Liver (tissue), 9 donors: ENCODE results near the gene SLC35F4. TPM values are rescaled to one million over a fixed set of nuclear protein-coding genes. Genes with fewer than 3 reads are reported as not detected.

Source experiments
- DNase-seq: peaks from one replicate; pipeline ENCODE4 v3.0.0-alpha.2; 2017; ENCODE audit warnings: low spot score
- H3K27ac ChIP-seq, 2 donors: one replicate each; pipeline ENCODE4 v1.7.0; 2013; ENCODE audit warnings: inconsistent platforms in 2 of 2, low read length in 2 of 2, control low read depth in 1 of 2, low read depth in 1 of 2, mild to moderate bottlenecking in 1 of 2
- H3K27me3 ChIP-seq, 4 donors: one replicate each; pipeline versions ENCODE4 v1.6.1 to v1.7.0; 2013; ENCODE audit warnings: low read length in 3 of 4, inconsistent platforms in 1 of 4, mild to moderate bottlenecking in 1 of 4, moderate library complexity in 1 of 4; ENCODE audit not compliant: control insufficient read depth in 4 of 4, insufficient read depth in 4 of 4
- H3K36me3 ChIP-seq, 4 donors: one replicate each; pipeline versions ENCODE4 v1.6.1 to v1.7.0; 2013; ENCODE audit warnings: low read length in 3 of 4, mild to moderate bottlenecking in 3 of 4, low read depth in 1 of 4, moderate library complexity in 1 of 4; ENCODE audit not compliant: control insufficient read depth in 4 of 4, insufficient read depth in 3 of 4
- H3K4me1 ChIP-seq, 4 donors: one replicate each; pipeline versions ENCODE4 v1.6.1 to v1.7.0; 2013; ENCODE audit warnings: low read length in 3 of 4, mild to moderate bottlenecking in 3 of 4, moderate library complexity in 1 of 4; ENCODE audit not compliant: control insufficient read depth in 4 of 4, insufficient read depth in 4 of 4
- H3K4me3 ChIP-seq, 3 donors: one replicate each; pipeline versions ENCODE4 v1.6.1 to v1.7.0; 2013; ENCODE audit warnings: low read length in 3 of 3, control low read depth in 1 of 3, low read depth in 1 of 3, mild to moderate bottlenecking in 1 of 3
- H3K9ac ChIP-seq, 2 donors: one replicate each; pipeline ENCODE4 v1.7.0; 2013; ENCODE audit warnings: low read length in 2 of 2, mild to moderate bottlenecking in 2 of 2, moderate library complexity in 2 of 2, control low read depth in 1 of 2, low read depth in 1 of 2
- H3K9me3 ChIP-seq, 4 donors: one replicate each; pipeline versions ENCODE4 v1.6.1 to v1.7.0; 2013; ENCODE audit warnings: low read length in 3 of 4; ENCODE audit not compliant: control insufficient read depth in 4 of 4
- EGR1 ChIP-seq, 2 donors: IDR thresholded peaks; 2 replicates each; pipeline ENCODE4 v1.6.1; 2016 to 2018; ENCODE audit warnings: antibody characterized with exemption in 2 of 2, low read depth in 2 of 2
- FOXA1 ChIP-seq: IDR thresholded peaks from 2 replicates; pipeline ENCODE4 v1.6.1; 2016; ENCODE audit warnings: antibody characterized with exemption
- FOXA2 ChIP-seq: IDR thresholded peaks from 2 replicates; pipeline ENCODE4 v1.6.1; 2016; ENCODE audit warnings: antibody characterized with exemption
- GABPA ChIP-seq, 2 donors: IDR thresholded peaks in 1 of 2; conservative IDR thresholded peaks in 1 of 2; 2 replicates each; pipeline ENCODE4 v1.6.1; 2016; ENCODE audit warnings: antibody characterized with exemption in 2 of 2, mild to moderate bottlenecking in 1 of 2, moderate library complexity in 1 of 2
- HNF4A ChIP-seq, 2 donors: conservative IDR thresholded peaks; 2 replicates each; pipeline ENCODE4 v1.6.1; 2016; ENCODE audit warnings: antibody characterized with exemption in 2 of 2, mild to moderate bottlenecking in 2 of 2
- HNF4G ChIP-seq: IDR thresholded peaks from 2 replicates; pipeline ENCODE4 v1.6.1; 2016; ENCODE audit warnings: antibody characterized with exemption
- NR2F2 ChIP-seq: IDR thresholded peaks from 2 replicates; pipeline ENCODE4 v1.6.1; 2016; ENCODE audit warnings: antibody characterized with exemption
- RAD21 ChIP-seq, 2 donors: IDR thresholded peaks; 2 replicates each; pipeline ENCODE4 v1.6.1; 2016; ENCODE audit warnings: antibody characterized with exemption in 2 of 2, mild to moderate bottlenecking in 2 of 2
- RXRA ChIP-seq, 2 donors: IDR thresholded peaks; 2 replicates each; pipeline ENCODE4 v1.6.1; 2017 to 2018; ENCODE audit warnings: antibody characterized with exemption in 2 of 2, mild to moderate bottlenecking in 1 of 2
- SP1 ChIP-seq: IDR thresholded peaks from 2 replicates; pipeline ENCODE4 v1.6.1; 2018; ENCODE audit warnings: antibody characterized with exemption, mild to moderate bottlenecking
- TAF1 ChIP-seq: conservative IDR thresholded peaks from 2 replicates; pipeline ENCODE4 v1.6.1; 2016; ENCODE audit warnings: antibody characterized with exemption, mild to moderate bottlenecking
- YY1 ChIP-seq: IDR thresholded peaks from 2 replicates; pipeline ENCODE4 v1.6.1; 2016; ENCODE audit warnings: antibody characterized with exemption, mild to moderate bottlenecking
- WGBS: extraction: QIAGEN DNeasy Blood & Tissue Kit; methylation state at CpG from one replicate; pipeline ENCODE4 v1.1.7; 2013; 5-methylcytosine and 5-hydroxymethylcytosine counted together
- polyA plus RNA-seq, 2 donors: library from polyadenylated mRNA; stranded (reverse) in 1 of 2; unstranded in 1 of 2; fragments of 200-250 nt in 1 of 2; fragments of >200 nt in 1 of 2; fragmentation: Nextera tagmentation in 1 of 2; extraction: Ambion mirVana in 1 of 2; gene quantifications; one replicate each; pipeline versions ENCODE4 v1.2.1 to v1.2.3, GENCODE V29; 2013 to 2015
- total RNA-seq, 2 donors: library from RNA; depleted of rRNA; stranded (reverse); fragments of >200 nt; gene quantifications; one replicate each; pipeline ENCODE4 v1.2.3, GENCODE V29; 2014
- TF ChIP-seq, protein P1 (sequence below): IDR thresholded peaks from 2 replicates; pipeline ENCODE4 v1.6.1; 2016; ENCODE audit warnings: antibody characterized with exemption
- TF ChIP-seq, protein P2 (sequence below): IDR thresholded peaks from 2 replicates; pipeline ENCODE4 v1.6.1; 2016; ENCODE audit warnings: antibody characterized with exemption
- TF ChIP-seq, protein P3 (sequence below): IDR thresholded peaks from 2 replicates; pipeline ENCODE4 v1.6.1; 2016; ENCODE audit warnings: antibody characterized with exemption
- TF ChIP-seq, protein P4 (sequence below): fragments of 150-350 bp; IDR thresholded peaks from 2 replicates; pipeline ENCODE4 v1.5.1; 2017; ENCODE audit warnings: improper control_type of control experiment, low read depth, low read length; ENCODE audit not compliant: missing input control
- TF ChIP-seq, protein P5 (sequence below): IDR thresholded peaks from 2 replicates; pipeline ENCODE4 v1.6.1; 2016; ENCODE audit warnings: antibody characterized with exemption, mild to moderate bottlenecking
- donor health status: healthy.
- donor health status: healthy.
- donor health status: healthy.
- donor health status: healthy.
- donor health status: healthy.

The SLC35F4 gene
- total and polyA plus RNA-seq, 4 donors = not detected

DNA sequence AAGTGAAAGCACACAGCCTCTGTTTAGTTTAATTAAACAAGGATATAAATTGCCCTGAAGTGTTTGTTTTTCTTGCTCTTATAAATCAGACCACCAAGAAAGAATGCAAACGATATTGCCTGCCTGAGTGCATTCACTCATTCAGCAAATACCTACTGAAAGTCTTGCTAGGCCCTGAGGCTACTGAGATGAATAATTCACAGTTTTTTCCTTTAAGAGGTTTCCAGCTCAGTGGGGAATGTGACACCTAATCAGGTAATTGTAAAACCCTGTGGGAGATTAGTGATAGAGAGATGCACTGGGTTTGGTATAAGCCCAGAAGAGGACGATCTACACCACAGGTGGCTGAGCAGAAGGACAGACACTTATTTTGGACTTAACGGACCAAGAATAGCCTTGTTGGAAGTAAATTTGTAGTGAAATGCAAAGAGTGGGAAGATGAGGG lies 151.4 kb downstream of the SLC35F4 start:
- Histone ChIP-seq H3K9ac (no peak overlapping the region), H3K4me1 (no peaks in the 10 kb centered on the region), H3K4me3 (no peak overlapping the region), H3K27ac (no peak overlapping the region), H3K9me3 (peaks cover 0 to 3% (median 0%) of the 10 kb centered on the region in 4 donors), H3K36me3 (no peaks in the 10 kb centered on the region), H3K27me3 (no peaks in the 10 kb centered on the region)
- TF ChIP-seq FOXA2 (no peak), RXRA (IDR thresholded peaks at IDR 0.05) (no peak), HNF4A (conservative IDR thresholded peaks at IDR 0.05) (no peak), NR2F2 (no peak), HNF4G (no peak), GABPA (IDR thresholded peaks at IDR 0.05 in 1 of 2, conservative IDR thresholded peaks at IDR 0.05 in 1 of 2) (no peak), TAF1 (no peak), RAD21 (IDR thresholded peaks at IDR 0.05) (no peak), EGR1 (IDR thresholded peaks at IDR 0.05; ENCODE audit: low read depth in 2 of 2) (no peak), YY1 (no peak)
- TF ChIP-seq, protein P1, sequence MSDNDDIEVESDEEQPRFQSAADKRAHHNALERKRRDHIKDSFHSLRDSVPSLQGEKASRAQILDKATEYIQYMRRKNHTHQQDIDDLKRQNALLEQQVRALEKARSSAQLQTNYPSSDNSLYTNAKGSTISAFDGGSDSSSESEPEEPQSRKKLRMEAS = no peak
- TF ChIP-seq, protein P2, sequence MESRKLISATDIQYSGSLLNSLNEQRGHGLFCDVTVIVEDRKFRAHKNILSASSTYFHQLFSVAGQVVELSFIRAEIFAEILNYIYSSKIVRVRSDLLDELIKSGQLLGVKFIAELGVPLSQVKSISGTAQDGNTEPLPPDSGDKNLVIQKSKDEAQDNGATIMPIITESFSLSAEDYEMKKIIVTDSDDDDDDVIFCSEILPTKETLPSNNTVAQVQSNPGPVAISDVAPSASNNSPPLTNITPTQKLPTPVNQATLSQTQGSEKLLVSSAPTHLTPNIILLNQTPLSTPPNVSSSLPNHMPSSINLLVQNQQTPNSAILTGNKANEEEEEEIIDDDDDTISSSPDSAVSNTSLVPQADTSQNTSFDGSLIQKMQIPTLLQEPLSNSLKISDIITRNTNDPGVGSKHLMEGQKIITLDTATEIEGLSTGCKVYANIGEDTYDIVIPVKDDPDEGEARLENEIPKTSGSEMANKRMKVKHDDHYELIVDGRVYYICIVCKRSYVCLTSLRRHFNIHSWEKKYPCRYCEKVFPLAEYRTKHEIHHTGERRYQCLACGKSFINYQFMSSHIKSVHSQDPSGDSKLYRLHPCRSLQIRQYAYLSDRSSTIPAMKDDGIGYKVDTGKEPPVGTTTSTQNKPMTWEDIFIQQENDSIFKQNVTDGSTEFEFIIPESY = no peak
- TF ChIP-seq, protein P3, sequence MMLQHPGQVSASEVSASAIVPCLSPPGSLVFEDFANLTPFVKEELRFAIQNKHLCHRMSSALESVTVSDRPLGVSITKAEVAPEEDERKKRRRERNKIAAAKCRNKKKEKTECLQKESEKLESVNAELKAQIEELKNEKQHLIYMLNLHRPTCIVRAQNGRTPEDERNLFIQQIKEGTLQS = no peak
- TF ChIP-seq, protein P4, sequence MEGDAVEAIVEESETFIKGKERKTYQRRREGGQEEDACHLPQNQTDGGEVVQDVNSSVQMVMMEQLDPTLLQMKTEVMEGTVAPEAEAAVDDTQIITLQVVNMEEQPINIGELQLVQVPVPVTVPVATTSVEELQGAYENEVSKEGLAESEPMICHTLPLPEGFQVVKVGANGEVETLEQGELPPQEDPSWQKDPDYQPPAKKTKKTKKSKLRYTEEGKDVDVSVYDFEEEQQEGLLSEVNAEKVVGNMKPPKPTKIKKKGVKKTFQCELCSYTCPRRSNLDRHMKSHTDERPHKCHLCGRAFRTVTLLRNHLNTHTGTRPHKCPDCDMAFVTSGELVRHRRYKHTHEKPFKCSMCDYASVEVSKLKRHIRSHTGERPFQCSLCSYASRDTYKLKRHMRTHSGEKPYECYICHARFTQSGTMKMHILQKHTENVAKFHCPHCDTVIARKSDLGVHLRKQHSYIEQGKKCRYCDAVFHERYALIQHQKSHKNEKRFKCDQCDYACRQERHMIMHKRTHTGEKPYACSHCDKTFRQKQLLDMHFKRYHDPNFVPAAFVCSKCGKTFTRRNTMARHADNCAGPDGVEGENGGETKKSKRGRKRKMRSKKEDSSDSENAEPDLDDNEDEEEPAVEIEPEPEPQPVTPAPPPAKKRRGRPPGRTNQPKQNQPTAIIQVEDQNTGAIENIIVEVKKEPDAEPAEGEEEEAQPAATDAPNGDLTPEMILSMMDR = no peak
- no peak for DNase-seq
- 11% methylated on average over 3 of the region's 3 CpGs for WGBS

DNA sequence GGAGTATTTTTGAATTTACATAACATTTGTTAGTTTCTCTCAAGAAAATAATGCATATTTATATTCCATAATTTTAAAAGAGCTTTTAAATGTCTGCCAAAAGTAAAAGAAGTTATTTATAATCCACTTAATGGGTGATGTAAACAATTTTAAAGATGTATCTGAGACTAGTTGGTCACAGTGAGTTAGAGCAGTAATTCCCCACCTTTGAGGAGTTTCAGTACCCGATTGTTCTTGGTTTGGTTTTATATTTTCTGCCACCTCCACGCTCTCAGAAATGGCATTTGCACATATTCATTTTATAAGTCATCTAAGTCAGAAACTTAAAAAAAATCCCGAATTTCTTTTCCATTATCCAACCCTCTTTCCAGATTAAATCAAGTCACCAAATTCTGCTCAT lies 153.2 kb downstream of the SLC35F4 start:
- H3K4me3 ChIP-seq = no peak overlapping the region
- no peak overlapping the region for H3K9ac ChIP-seq
- no peak overlapping the region for H3K27ac ChIP-seq
- no peaks in the 10 kb centered on the region for H3K36me3 ChIP-seq
- no peaks in the 10 kb centered on the region for H3K4me1 ChIP-seq
- peaks cover 0 to 3% (median 0%) of the 10 kb centered on the region in 4 donors for H3K9me3 ChIP-seq
- DNase-seq = no peak
- TF ChIP-seq YY1 (no peak), NR2F2 (no peak), HNF4G (no peak), TAF1 (no peak), FOXA1 (no peak), SP1 (no peak), GABPA (IDR thresholded peaks at IDR 0.05 in 1 of 2, conservative IDR thresholded peaks at IDR 0.05 in 1 of 2) (no peak), EGR1 (IDR thresholded peaks at IDR 0.05; ENCODE audit: low read depth in 2 of 2) (no peak)
- TF ChIP-seq, protein P5, sequence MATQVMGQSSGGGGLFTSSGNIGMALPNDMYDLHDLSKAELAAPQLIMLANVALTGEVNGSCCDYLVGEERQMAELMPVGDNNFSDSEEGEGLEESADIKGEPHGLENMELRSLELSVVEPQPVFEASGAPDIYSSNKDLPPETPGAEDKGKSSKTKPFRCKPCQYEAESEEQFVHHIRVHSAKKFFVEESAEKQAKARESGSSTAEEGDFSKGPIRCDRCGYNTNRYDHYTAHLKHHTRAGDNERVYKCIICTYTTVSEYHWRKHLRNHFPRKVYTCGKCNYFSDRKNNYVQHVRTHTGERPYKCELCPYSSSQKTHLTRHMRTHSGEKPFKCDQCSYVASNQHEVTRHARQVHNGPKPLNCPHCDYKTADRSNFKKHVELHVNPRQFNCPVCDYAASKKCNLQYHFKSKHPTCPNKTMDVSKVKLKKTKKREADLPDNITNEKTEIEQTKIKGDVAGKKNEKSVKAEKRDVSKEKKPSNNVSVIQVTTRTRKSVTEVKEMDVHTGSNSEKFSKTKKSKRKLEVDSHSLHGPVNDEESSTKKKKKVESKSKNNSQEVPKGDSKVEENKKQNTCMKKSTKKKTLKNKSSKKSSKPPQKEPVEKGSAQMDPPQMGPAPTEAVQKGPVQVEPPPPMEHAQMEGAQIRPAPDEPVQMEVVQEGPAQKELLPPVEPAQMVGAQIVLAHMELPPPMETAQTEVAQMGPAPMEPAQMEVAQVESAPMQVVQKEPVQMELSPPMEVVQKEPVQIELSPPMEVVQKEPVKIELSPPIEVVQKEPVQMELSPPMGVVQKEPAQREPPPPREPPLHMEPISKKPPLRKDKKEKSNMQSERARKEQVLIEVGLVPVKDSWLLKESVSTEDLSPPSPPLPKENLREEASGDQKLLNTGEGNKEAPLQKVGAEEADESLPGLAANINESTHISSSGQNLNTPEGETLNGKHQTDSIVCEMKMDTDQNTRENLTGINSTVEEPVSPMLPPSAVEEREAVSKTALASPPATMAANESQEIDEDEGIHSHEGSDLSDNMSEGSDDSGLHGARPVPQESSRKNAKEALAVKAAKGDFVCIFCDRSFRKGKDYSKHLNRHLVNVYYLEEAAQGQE = no peak
- 60% methylated on average over 3 of the region's 3 CpGs for WGBS
- H3K27me3 ChIP-seq = no peaks in the 10 kb centered on the region
